ENCODE data around the gene ARRB1. TPM values are rescaled to one million over a fixed set of nuclear protein-coding genes. Genes with fewer than 3 reads are reported as not detected.

ARRB1 gene
- total RNA-seq, 1 donor from 2014 or later: 8.8 TPM

DNA sequence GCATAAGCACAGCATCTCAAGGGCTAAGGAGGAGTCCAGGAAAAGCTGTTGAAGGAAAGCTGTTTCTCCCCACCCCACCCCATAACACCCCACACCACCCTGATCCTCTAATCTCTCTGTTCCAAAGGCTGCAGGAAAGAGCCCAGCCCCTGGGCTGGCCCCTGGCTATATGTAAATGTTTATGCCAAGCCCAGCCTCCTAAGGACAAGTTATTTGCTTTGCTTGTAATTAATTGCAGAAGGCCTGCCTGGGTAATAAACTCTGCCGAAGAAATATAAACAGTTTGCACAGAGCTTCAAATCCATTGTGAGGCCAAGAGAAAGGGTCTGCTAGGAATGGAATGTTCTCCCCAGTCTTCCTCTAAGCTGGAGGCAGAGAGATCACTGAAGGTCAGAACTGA is 21.2 kb downstream of the ARRB1 start:
- H3K36me3 ChIP-seq (ENCODE audit: control insufficient read depth, insufficient read depth, low read length): no peaks in the 10 kb centered on the region
- H3K27me3 ChIP-seq (ENCODE audit: control insufficient read depth, insufficient read depth, low read length): no peaks in the 10 kb centered on the region
- DNase-seq (ENCODE audit: low read depth): no peak
- TF ChIP-seq, protein P1, sequence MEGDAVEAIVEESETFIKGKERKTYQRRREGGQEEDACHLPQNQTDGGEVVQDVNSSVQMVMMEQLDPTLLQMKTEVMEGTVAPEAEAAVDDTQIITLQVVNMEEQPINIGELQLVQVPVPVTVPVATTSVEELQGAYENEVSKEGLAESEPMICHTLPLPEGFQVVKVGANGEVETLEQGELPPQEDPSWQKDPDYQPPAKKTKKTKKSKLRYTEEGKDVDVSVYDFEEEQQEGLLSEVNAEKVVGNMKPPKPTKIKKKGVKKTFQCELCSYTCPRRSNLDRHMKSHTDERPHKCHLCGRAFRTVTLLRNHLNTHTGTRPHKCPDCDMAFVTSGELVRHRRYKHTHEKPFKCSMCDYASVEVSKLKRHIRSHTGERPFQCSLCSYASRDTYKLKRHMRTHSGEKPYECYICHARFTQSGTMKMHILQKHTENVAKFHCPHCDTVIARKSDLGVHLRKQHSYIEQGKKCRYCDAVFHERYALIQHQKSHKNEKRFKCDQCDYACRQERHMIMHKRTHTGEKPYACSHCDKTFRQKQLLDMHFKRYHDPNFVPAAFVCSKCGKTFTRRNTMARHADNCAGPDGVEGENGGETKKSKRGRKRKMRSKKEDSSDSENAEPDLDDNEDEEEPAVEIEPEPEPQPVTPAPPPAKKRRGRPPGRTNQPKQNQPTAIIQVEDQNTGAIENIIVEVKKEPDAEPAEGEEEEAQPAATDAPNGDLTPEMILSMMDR (IDR thresholded peaks at IDR 0.05; ENCODE audit: insufficient read depth, low read length, poor library complexity, severe bottlenecking): no peak
- H3K4me3 ChIP-seq (ENCODE audit: low read depth, low read length): no peak overlapping the region

DNA sequence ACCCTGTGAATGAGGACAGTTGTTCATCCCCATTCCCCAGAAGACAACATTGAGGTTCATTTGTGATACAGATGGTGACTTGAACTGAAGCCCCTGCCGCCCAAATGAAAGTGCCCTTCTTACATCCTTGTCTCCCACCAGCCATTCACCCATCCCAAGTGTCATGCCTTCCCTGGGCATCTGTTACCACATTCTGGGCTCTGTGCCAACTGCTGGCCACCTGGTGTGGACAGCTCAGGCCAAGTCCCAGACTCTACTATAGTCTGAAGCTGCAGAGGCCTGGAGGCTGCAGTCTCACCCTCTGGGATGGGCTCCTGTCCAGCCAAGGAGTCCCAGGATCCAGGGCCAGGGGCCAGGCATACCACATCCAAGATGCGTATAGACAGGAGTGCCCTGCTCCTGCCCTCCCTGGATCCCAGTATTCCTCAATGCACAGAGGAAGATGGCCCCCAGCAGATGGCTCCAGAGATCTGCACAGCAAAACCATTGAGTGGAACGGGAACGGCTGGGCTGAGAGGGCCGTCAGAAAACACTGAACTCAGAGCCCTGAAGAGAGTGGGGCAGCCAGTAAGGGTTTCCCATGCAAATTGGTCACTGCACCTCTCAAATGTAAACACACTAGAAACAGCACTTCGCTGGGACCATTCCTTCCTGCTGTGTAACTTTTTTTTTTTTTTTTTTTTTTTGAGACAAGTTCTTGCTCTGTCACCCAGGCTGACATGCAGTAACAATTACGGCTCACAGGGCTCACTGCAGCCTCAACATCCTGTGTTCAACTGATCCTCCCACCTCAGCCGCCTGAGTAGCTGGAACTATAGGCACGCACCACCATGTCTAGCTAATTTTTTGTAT is 22.8 kb downstream of the ARRB1 start:
- Histone ChIP-seq H3K36me3 (ENCODE audit: control insufficient read depth, insufficient read depth, low read length) (no peaks in the 10 kb centered on the region), H3K4me3 (ENCODE audit: low read depth, low read length) (no peak overlapping the region), H3K27me3 (ENCODE audit: control insufficient read depth, insufficient read depth, low read length) (no peaks in the 10 kb centered on the region)
- DNase-seq (ENCODE audit: low read depth): peak; percentile 65
- TF ChIP-seq, protein P1 (IDR thresholded peaks at IDR 0.05; ENCODE audit: insufficient read depth, low read length, poor library complexity, severe bottlenecking): peak; percentile 79

DNA sequence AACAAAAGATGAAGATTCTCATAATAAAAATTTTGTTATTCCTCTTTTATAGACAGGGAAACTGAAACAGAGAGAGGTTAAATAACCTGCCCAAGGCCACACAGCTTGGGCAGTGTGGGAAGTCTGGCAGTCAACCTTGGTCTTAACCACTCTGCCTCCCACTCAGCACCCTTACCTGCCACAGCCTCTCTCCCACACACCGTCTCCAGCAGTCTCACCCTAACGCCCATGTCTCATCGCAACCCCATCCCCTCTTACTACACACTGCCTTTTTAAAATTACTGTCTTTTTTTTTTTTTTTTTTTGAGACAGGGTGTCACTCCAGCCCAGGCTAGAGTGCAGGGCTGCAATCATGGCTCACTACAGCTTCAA is 25.0 kb downstream of the ARRB1 start:
- no peak for DNase-seq (ENCODE audit: low read depth)

DNA sequence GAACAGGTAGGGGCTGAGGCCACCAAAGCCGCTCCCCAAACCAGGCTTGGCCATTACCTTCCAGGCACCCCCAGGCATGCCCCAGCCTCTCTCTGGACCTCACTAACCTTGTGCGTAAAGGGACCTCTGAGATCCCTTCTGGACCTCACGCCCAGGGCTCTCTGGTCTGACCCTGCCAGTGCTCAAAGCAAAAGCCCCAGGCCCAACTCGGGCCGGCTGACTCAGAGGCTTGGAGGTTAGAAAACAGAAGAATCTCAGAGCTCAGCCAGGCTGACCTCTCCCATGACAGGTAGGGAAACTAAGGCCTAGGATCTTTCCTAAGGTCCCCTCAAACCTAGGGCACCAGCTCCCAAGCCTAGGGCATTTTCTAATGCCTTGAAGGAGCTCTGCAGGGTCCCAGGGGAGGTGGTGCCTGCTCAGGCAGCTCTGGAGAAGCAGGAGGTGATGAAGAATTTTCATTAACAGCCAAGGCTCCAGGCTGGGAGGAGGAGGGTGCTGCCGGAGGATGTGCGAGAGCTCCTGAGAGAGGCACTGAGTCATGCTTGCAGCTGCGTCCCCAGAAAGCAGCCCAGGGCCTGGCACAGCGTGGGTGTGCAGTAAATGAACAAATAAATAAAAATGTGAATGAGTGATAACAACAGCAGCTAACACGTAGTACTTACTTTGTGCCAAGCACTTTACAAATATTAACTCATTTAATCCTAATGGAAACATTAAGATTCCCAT is 25.6 kb downstream of the ARRB1 start:
- DNase-seq (ENCODE audit: low read depth): peak; percentile 70
- no peaks in the 10 kb centered on the region for H3K36me3 ChIP-seq (ENCODE audit: control insufficient read depth, insufficient read depth, low read length)
- TF ChIP-seq, protein P1 (IDR thresholded peaks at IDR 0.05; ENCODE audit: insufficient read depth, low read length, poor library complexity, severe bottlenecking): no peak
- H3K27me3 ChIP-seq (ENCODE audit: control insufficient read depth, insufficient read depth, low read length): no peaks in the 10 kb centered on the region
- no peak overlapping the region for H3K4me3 ChIP-seq (ENCODE audit: low read depth, low read length)

More for the DNA sequence above, 25.0 kb downstream of the ARRB1 start:
- no peaks in the 10 kb centered on the region for H3K27me3 ChIP-seq (ENCODE audit: control insufficient read depth, insufficient read depth, low read length)
- no peak overlapping the region for H3K4me3 ChIP-seq (ENCODE audit: low read depth, low read length)
- TF ChIP-seq, protein P1 (IDR thresholded peaks at IDR 0.05; ENCODE audit: insufficient read depth, low read length, poor library complexity, severe bottlenecking): no peak
- no peaks in the 10 kb centered on the region for H3K36me3 ChIP-seq (ENCODE audit: control insufficient read depth, insufficient read depth, low read length)

DNA sequence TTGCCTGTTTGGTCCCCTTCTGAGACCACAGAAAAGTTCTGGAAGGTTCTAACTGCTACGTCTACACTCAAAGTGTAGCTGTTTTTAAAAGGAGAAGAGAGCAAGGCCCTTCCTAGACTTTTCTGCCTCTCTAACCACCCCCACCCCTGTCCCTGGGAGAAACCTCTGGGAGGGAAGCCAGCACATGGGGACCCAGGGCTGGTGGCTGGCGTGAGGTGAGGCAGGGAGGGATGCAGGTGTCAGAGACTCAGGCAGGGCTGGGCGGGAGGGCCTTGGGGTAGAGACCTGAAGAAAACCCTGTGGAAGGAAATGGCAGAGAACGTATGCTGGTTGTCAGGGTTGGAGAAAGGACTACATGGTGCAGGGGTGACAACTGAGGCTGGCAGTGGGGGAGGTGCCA is 26.7 kb downstream of the ARRB1 start:
- no peaks in the 10 kb centered on the region for H3K36me3 ChIP-seq (ENCODE audit: control insufficient read depth, insufficient read depth, low read length)
- DNase-seq (ENCODE audit: low read depth): no peak
- no peak overlapping the region for H3K4me3 ChIP-seq (ENCODE audit: low read depth, low read length)
- TF ChIP-seq, protein P1 (IDR thresholded peaks at IDR 0.05; ENCODE audit: insufficient read depth, low read length, poor library complexity, severe bottlenecking): no peak
- no peaks in the 10 kb centered on the region for H3K27me3 ChIP-seq (ENCODE audit: control insufficient read depth, insufficient read depth, low read length)
